ENCODE measurements around the gene RMDN2. TPM values are rescaled to one million over a fixed set of nuclear protein-coding genes. Genes with fewer than 3 reads are reported as not detected.

RMDN2 gene
- total RNA-seq, 2 donors from 2014 or later, result 10.4 to 11.5 TPM

GRCh38 chr2:37984589-37984988 lies 59.5 kb downstream of the RMDN2 start:
- no peaks in the 10 kb centered on the region for H3K4me1 ChIP-seq
- DNase-seq, result no peak
- intact Hi-C loops (cut with DNase I), result no loop called here
- no peaks in the 10 kb centered on the region for H3K36me3 ChIP-seq (replicated peaks in 1 of 2; ENCODE audit: insufficient read depth in 1 of 2, low read depth in 2 of 2)
- H3K9me3 ChIP-seq, result no peaks in the 10 kb centered on the region
- ATAC-seq, result no peak
- no peak overlapping the region for H3K4me3 ChIP-seq
- no peak overlapping the region for H3K27ac ChIP-seq
- TF ChIP-seq POLR2A (IDR thresholded peaks at IDR 0.05) (no peak), CTCF (IDR thresholded peaks at IDR 0.05) (no peak)
- no peaks in the 10 kb centered on the region for H3K27me3 ChIP-seq

- TF ChIP-seq POLR2A (IDR thresholded peaks at IDR 0.05) (no peak), CTCF (IDR thresholded peaks at IDR 0.05) (no peak)
- Histone ChIP-seq H3K27ac (no peak overlapping the region), H3K4me1 (no peaks in the 10 kb centered on the region), H3K36me3 (replicated peaks in 1 of 2; ENCODE audit: insufficient read depth in 1 of 2, low read depth in 2 of 2) (no peaks in the 10 kb centered on the region), H3K4me3 (no peak overlapping the region), H3K9me3 (no peaks in the 10 kb centered on the region), H3K27me3 (no peaks in the 10 kb centered on the region)
- intact Hi-C loops (cut with DNase I), result no loop called here
- no peak for ATAC-seq
- WGBS, 2 donors, result 28 to 47% methylated on average over 1 of the region's 1 CpG
- DNase-seq, result no peak
Measured at GRCh38 chr2:37985333-37985732, 60.2 kb downstream of the RMDN2 start.

GRCh38 chr2:37987098-37987775 lies 62.1 kb downstream of the RMDN2 start:
- no peak for TF ChIP-seq CTCF (IDR thresholded peaks at IDR 0.05)
- TF ChIP-seq POLR2A (IDR thresholded peaks at IDR 0.05), result no peak
- H3K27me3 ChIP-seq, result no peaks in the 10 kb centered on the region
- no peaks in the 10 kb centered on the region for H3K36me3 ChIP-seq (replicated peaks in 1 of 2; ENCODE audit: insufficient read depth in 1 of 2, low read depth in 2 of 2)
- DNase-seq (no peak), ATAC-seq (no peak)
- intact Hi-C loops (cut with DNase I), result no loop called here
- H3K27ac ChIP-seq, result no peak overlapping the region
- no peaks in the 10 kb centered on the region for H3K4me1 ChIP-seq
- H3K9me3 ChIP-seq, result no peaks in the 10 kb centered on the region
- 92 to 95% methylated on average over 4 of the region's 4 CpGs for WGBS, 2 donors
- H3K4me3 ChIP-seq, result no peak overlapping the region

GRCh38 chr2:37992601-37993000 lies 67.5 kb downstream of the RMDN2 start:
- TF ChIP-seq CTCF (IDR thresholded peaks at IDR 0.05), result no peak
- TF ChIP-seq POLR2A (IDR thresholded peaks at IDR 0.05), result no peak
- Histone ChIP-seq H3K4me1 (no peaks in the 10 kb centered on the region), H3K27me3 (no peaks in the 10 kb centered on the region), H3K9me3 (no peaks in the 10 kb centered on the region), H3K36me3 (replicated peaks in 1 of 2; ENCODE audit: insufficient read depth in 1 of 2, low read depth in 2 of 2) (no peaks in the 10 kb centered on the region), H3K27ac (peak overlapping the region in 1 of 4 donors; percentile 41), H3K4me3 (no peak overlapping the region)
- intact Hi-C loops (cut with DNase I), result loop anchor here (10.0 kb wide), 1 partner anchor 132 kb away; no protein-coding TSS in a partner anchor
- ATAC-seq, result no peak
- WGBS, 2 donors, result 57 to 67% methylated on average over 3 of the region's 3 CpGs
- DNase-seq, result no peak

DNA sequence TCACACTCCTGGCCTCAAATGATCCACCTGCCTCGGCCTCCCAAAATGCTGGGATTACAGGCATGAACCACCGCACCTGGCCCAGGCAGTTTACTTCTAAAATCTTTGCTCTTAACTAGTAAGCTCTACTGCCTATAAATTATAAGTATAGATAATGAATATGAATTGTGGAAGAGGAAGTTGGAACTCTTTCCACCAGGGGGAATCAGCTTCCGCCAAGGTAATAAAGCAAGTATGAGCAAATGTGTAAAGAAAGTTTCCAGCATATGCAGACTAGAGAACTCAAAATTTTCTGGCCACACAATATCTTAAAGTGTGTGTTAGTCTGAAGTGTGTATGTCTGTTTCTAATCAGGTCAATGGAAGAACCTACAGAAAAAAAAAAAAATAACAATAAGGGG lies 68.1 kb downstream of the RMDN2 start:
- H3K4me1 ChIP-seq, result no peaks in the 10 kb centered on the region
- H3K27ac ChIP-seq, result peak overlapping the region in 1 of 4 donors; percentile 41
- intact Hi-C loops (cut with DNase I), result loop anchor here (10.0 kb wide), 1 partner anchor 132 kb away; no protein-coding TSS in a partner anchor
- DNase-seq, result no peak
- H3K4me3 ChIP-seq, result no peak overlapping the region
- H3K36me3 ChIP-seq (replicated peaks in 1 of 2; ENCODE audit: insufficient read depth in 1 of 2, low read depth in 2 of 2), result no peaks in the 10 kb centered on the region
- 94 to 98% methylated on average over 3 of the region's 3 CpGs for WGBS, 2 donors
- no peaks in the 10 kb centered on the region for H3K9me3 ChIP-seq
- TF ChIP-seq POLR2A (IDR thresholded peaks at IDR 0.05) (no peak), CTCF (IDR thresholded peaks at IDR 0.05) (peak in 3 of 7 experiments; percentile 7 to 21 (median 10))
- no peaks in the 10 kb centered on the region for H3K27me3 ChIP-seq
- no peak for ATAC-seq

Data from body of pancreas (tissue), 4 donors.